GM04503 (cell line): ENCODE data around the gene IL18RAP.

Source experiments
- DNase-seq: peaks from one replicate; pipeline ENCODE4 v3.0.0-alpha.2; 2012; ENCODE audit warnings: low read depth

The IL18RAP gene, protein sequence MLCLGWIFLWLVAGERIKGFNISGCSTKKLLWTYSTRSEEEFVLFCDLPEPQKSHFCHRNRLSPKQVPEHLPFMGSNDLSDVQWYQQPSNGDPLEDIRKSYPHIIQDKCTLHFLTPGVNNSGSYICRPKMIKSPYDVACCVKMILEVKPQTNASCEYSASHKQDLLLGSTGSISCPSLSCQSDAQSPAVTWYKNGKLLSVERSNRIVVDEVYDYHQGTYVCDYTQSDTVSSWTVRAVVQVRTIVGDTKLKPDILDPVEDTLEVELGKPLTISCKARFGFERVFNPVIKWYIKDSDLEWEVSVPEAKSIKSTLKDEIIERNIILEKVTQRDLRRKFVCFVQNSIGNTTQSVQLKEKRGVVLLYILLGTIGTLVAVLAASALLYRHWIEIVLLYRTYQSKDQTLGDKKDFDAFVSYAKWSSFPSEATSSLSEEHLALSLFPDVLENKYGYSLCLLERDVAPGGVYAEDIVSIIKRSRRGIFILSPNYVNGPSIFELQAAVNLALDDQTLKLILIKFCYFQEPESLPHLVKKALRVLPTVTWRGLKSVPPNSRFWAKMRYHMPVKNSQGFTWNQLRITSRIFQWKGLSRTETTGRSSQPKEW

DNA sequence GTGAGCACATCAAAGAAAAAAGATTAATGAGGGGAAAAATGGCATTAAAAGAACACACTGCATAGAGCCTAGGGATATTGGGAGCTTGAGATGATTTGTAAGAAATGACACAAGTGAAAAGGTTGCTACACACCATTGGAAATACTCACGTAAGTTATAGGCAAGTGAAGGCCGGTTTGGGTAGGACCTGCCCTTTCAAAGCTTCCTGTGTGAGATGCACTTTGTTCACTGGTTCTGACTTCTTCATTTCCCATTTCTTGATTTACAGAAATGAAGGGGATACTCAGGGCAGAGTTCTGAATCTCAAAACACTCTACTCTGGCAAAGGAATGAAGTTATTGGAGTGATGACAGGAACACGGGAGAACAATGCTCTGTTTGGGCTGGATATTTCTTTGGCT is at the start of gene IL18RAP:
Gene IL18RAP, plus strand, starts transcription at position 251 of the 400 bp plus-strand sequence. Its CDS starts 118 bp downstream, at position 369.
- DNase-seq, result no peak

DNA sequence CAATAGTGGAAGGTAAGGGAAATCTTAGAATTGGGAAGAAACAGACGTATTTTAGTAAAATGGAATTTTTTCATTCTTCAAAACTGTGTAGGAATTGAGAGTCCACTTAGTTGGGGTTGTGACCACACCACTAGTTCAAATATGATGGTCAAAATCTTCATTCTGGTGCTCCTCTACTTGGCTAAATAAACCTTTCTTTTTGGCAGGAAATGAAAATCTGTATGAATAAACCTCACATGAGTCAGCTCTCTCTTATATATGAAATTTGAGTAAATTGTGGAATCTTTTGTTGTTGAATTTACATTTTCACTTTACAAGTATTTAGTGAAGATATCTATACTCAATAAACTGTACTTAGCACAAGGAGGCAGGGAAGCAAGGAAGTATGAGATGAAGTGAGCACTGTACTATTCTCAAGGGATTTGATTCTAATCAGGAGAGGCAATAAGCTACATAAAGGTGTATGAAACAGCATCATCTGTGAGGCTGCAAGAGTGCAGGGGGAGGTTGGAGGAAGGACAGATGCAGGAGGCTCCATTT is 46.8 kb upstream of the IL18RAP start:
- DNase-seq, result no peak

DNA sequence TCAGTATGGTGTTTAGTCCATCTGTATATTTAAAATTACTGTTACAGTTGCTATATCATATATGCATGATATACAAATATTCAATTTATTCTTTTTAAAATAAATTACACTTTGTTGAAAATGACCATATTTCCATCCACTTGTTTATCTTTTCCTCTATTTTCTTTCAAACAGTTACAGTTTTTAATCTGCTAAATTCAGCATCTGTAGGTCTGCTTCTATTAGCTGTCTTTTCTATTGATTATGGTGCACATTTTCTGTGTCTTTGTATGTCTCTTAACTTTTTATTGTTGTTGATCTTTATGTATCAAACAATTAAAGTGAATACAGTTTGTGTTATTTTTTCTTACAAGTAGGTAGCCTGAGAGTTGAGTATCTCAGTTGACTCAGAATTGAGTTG is 39.2 kb upstream of the IL18RAP start:
- DNase-seq, result no peak

DNA sequence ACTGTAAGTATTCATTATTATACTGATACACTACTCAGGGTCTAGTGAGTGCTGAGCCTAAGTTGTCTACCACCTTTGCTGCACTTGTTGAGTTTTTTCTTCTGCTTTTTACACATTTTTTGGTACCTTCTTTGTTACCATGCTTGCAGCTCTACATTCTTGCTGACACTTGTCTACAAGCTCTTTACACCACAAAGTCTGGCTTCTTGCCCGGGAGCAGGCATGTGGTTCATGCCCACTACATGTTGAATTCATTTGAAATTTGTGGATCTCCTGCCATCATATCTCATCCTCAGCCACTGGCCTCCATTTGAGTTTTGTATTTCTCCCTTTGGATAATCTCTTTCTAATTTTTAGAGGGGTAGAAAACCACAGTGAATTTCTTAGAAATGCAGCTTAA is 37.4 kb upstream of the IL18RAP start:
- no peak for DNase-seq

DNA sequence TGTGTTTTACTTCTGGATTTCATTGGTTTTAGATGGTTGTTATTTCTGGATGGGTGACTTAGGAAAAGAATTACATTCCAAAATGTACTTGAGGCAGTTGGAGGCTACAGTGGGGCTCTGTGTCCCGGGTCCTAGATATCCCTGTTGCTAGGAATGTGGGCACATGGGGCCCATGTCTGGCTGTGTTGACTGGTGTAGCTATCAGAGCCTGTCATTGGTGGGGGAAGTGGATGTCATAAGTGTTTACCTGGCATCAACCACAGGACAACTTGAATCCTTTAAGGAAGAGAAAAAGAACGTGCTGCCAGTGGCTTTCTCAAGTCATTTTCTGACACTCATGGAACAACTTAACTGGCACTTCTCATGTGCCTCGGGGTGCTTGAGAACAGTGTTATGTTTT is 37.0 kb upstream of the IL18RAP start:
- no peak for DNase-seq

DNA sequence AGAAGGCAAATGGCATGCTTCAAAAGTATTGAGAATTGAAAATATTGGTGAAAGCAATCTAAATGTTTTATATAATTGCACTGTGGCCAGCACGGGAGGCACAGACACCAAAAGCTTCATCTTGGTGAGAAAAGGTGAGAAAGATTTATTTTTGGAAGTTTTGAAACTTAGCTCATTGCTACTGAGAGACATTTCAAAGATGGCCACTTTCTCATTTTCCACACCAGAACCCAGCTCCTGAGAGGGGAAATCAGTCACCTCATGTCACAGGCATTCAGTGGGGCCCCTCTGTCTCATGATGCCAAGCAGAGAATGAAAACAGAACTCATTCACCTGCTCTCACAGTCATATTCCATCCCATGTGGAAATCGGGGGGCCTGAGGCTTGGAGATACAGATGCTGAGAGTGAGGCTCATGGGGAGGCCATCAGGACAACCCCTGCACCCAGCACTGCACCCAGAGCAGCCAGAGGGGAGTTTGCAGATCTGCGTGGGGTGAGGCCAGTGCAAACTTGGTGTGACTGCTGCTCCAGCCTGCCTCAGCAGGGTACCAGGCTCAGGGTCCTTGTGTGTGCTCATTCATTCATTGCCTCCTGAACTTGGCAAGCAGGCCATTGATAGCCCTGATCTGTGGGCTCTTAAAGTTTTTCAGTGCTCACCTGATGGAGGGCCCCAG is 36.0 kb upstream of the IL18RAP start:
- DNase-seq, result no peak

DNA sequence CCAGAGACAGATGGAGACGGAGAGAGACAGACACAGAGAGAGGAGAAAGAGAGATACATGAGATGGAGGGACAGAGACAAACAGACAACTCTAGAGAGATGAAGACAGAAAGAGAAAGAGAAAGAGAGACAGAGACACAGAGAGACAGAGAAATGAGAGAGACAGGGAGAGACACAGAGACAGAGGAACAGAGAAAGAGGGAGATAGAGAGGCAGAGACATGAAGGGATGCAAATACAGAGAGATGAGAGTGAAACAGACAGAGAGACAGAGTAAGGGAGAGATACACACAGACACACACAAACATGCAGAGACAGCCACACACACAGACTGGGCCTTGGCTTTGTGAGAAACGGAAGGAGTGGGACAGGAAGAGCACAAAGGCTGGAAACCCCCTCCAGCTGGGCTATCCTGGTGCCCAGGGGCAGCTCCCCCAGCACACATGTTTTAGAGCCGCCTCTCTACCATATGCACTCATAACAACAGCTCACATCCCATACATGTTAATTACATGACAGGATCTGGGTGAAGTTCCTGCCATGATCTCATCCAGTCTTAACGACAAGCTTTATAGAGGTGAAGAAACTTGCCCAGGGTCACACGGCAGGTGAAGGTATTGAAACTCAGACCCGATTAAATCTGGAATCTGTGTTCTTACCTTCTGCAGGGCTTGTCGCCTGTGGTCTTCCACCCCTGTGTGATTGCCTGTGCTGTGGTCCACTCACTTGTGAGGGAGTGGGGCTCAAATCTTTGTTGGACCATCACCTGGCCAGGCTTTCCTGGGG is 35.0 kb upstream of the IL18RAP start:
- no peak for DNase-seq

DNA sequence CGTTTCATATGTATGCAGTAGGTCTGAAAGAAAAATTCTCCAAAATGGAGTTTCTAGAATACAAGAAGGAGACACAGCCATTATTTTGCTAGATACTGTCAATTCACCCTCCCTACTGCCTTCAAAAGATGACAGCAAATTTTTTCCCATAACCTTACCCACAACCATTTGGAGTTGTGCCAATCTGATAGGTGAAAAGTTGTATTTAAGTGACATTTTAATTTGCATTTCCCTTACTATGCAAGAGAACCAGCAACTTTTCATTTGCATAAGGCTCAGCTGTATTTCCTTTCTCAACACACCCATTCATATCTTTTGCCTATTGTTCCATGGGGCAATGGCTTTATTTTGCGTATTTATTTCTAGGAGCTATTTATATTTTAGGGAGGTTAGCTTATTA is 31.4 kb upstream of the IL18RAP start:
- no peak for DNase-seq

DNA sequence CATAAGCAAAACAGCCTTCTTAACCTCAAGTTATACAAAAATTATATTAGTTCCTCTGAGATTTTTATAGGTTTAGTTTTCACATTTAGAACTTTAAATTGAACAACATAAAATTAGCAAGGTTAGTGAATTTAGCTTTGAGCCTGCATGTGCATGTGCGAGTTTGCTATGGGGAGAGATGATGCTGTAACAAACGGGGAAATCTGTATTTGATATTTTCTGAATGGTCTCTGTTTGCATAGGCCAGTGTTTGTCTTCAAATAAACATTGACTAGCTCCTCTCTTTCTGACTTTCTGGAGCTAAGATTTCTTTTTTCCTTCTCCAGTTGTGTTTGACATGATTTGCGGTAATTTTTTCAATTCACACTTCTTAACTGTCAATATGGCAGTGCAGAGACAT is 30.9 kb upstream of the IL18RAP start:
- DNase-seq, result no peak

DNA sequence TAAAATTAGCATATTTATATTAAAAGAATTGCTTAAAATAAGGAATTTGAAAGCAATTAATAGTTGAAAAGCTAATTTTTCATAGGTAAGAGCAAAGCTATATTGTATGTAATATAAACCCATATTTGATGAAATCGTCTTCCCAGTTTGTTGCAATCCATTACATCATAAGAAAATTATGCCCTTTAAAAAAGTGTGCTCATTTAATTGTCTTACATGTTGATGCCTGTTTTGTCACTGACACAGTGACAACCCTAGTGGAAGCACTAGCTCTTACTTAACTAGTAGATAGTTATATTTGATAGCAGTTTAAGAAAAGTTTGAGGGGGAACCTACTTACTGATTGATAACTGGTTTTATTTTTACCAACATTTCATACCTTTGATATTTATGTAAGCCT is 30.0 kb upstream of the IL18RAP start:
- DNase-seq, result no peak

DNA sequence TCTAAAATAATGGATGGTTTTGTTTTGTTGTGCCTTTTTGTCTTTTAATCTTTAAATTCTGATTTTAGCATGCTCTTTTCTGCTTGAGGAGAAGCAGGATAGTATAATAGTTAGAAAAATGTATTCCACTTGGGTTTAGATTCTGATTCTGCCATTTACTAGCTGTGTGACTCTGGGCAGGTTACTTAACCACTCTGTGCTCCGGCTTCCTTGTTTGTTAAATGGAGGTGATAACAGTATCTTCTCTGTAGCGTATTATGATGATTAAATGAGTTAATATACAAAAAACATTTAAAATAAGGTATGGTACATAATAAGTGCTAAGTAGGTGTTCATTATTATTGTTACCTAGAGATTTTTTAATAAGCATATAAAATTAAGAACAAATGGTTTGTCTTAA is 26.9 kb upstream of the IL18RAP start:
- no peak for DNase-seq

DNA sequence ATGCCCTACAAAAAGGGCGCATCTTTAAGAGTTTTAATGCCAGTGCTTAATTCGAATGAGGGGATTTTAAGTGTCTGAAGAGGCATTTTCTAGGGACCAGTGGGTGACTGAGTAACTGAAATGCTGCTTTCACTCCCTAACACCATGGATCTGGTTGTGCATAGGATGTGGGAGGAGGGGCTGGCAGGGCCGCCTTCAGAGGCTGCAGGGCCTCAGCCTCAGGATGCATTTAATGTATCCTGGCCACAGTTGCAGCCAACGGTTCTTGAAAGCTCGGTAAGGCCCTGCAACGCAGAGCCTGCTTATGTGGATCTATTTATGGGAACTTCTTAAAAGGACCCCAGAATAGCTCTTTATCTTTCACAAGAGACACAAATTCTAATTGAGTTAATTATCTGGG is 25.8 kb upstream of the IL18RAP start:
- DNase-seq, result no peak

DNA sequence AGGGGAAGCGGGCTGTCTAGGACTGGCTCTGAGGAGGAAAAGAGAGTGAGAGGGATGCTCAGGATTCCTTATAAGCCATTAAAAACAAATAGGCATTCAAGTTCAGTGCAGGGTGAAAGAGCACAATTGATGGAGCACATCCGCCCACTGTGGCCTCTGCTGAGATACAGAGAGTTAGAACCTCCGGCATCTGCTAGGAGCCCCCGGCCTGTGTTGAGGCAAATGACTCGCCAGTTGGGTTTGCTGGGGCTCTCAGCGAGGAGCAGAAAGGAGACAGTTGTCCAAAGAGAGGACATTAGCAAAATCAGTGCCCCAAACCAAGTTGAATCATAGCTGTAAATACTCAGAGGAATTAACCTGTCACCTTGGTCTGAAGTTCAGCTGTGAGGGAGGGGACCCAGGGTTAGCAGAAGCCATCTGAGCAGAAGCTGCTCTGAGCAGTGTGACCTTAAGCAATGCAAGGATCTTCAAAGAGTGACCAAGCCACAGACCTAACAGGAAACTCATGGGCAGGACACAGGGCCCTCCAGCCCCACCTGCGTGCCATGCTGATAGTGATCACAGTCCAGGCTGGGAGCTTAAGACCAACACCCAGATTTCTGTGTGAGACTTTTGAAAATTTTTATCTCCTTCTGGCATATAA is 23.3 kb upstream of the IL18RAP start:
- DNase-seq, result no peak

DNA sequence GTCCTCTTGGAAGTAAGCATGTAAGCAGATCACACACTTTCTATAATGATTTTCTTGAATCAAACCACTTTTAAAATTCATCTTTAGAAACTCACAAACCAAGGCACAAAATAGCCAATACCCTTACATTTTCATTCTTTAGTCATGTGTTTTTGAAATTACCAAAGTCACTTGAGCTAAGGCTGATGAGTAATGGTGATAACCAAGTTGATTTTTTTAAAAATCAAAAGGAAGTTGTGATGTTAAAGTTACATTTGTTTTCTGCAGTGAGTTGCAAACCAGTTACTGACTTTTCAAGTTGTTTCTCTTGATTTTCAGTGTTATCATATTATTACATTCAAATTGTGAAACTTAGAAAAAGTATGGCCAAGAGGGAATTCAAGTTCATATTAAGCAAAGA is 21.5 kb upstream of the IL18RAP start:
- DNase-seq, result no peak

DNA sequence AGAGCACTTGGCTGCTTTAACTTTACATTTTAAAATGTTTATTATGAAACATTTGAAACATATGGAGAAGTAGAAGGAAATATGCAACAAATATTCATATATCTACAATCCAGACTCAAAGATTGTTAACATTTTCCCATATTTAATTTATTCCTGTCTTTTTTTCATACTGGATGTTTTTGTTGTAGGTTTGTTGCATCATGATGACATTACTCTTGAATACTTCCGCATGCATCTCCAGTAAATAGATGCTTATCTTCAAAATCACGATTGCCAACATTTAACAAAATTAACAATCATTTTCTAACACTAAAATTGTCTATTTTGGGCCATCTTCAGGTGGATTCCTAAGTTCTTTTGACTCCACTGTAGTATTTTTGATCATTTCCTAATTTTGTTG is 21.1 kb upstream of the IL18RAP start:
- DNase-seq, result no peak

DNA sequence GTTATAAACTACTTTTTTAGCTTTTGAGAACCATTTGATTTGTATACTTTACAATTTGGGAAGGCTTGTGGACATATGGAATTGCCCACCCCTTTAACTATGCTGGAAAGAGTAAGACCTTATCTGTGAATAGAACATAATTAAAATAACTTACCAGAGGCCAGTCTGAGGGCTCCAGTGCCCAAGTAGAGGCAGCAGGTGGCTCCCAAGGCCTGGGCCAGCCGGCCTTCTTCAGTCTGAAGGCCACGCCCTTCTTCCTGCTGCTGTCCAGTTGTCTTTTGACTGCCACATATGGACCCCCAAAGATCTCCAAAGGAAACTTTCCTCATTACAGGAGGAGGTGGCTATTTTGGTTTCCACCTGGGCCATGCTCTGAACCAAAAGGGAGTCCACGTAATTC is 12.0 kb upstream of the IL18RAP start:
- DNase-seq, result no peak

DNA sequence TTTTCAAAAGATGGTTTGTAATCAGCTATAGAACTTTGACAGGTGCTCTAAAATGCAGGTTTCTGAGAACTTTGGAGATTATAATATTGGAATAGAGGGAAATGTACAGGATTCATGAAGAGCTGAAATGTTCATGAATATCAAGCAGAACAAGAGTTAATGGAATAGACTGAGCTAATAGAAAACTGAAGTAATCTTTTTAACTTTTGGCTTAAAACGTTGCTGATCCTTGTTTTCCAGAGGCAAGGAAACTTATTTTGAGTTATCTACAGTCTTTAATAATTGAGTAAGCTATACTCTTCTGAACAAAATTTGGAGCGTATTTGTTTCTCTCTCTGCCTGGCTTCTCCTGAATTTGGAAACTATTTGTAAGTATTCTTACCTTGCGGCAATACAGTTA is 10.8 kb upstream of the IL18RAP start:
- no peak for DNase-seq

DNA sequence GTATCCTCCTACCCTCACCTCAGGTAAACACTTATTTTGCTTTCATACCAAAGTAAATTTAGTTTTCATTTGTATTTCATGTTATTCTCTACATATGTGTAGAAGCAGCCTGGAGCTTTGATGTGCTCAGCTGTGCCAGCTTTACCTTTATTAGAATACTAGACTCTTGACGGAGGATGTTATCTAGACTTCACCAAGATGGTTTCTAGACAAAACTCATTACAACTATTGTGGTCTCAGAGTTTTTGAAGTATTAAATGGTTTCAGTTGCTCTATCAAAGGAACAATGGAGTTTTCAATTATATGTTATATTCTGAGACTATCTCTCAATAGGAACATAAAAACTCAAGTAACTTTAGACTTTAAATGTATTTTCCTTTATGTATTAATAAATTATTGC is 5.0 kb upstream of the IL18RAP start:
- DNase-seq, result no peak

DNA sequence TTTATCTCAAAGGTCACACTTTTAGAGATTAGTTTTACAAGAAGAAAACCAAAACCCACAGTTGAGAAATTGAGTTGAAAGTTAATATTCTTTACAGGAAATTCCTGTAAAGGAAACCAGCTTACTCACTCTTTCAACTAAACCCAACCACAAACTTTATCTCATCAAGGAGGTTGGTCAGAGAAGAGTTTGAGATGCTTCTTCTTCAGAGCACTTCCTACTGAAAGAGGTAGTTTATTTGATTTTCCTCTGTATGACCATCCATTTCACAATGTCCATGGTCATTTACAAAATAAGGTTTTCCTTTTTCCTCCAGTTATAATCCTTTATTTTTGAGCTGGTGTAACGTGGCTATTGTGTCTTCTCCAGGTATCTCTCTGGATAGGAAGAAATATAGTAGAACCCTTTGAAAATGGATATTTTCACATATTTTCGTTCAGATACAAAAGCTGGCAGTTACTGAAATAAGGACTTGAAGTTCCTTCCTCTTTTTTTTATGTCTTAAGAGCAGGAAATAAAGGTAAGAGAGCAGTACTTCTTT is 4.5 kb upstream of the IL18RAP start:
- no peak for DNase-seq

DNA sequence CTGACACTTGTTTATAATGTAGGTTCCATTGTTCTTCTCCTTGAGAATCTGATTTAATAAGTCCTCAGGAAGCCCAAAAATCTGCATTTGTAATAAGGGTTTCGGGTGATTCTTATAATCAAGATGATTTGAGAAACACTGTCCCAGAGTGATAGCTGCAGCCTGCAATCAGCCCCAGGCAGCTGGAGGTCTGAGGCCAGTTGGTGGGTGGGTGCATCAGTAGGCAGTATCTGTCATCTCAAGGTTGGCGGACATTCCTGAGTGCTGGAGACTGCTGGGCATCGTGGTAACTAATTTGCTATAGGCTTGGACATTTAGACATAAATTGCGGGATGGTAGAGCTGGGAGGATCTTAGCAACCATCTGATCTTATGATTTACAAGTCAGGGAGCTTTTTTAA is 2.7 kb upstream of the IL18RAP start:
- no peak for DNase-seq
